ENCODE data around the gene ACY1. TPM values are rescaled to one million over a fixed set of nuclear protein-coding genes. Genes with fewer than 3 reads are reported as not detected.

ACY1 gene
- total and polyA plus RNA-seq, 10 of the 15 experiments (the other 5 are each of a cell fraction or from before 2014, with no cell fraction given): 18.5 to 42.2 (median 27.8) TPM

- no TSS peak for BruUV-seq (replicated peaks)
- Histone ChIP-seq H3K4me3 (no peak overlapping the region), H3K9me3 (replicated peaks; ENCODE audit: control insufficient read depth, insufficient read depth, low read length) (no peaks in the 10 kb centered on the region), H3K27ac (ENCODE audit: control insufficient read depth, insufficient read depth) (no peak overlapping the region), H4K20me1 (ENCODE audit: control insufficient read depth, insufficient read depth) (no peaks in the 10 kb centered on the region), H3K27me3 (replicated peaks in 1 of 2; ENCODE audit: control insufficient read depth in 2 of 2, insufficient read depth in 2 of 2, low read length in 1 of 2) (no peaks in the 10 kb centered on the region; a peak in 2 of 4 replicates), H3K79me2 (ENCODE audit: control insufficient read depth, insufficient read depth, low read length) (no peaks in the 10 kb centered on the region), H3K4me2 (ENCODE audit: control insufficient read depth, insufficient read depth) (no peak overlapping the region), H3K36me3 (ENCODE audit: control insufficient read depth in 2 of 2, insufficient read depth in 2 of 2, low read length in 1 of 2) (no peaks in the 10 kb centered on the region), H3K4me1 (ENCODE audit: control insufficient read depth, insufficient read depth, low read length) (peaks cover 6% of the 10 kb centered on the region; the same call in 1 of the 2 replicates), H3K9ac (ENCODE audit: control insufficient read depth, insufficient read depth, low read length) (no peak overlapping the region), H2AFZ (ENCODE audit: control insufficient read depth, low read depth, low read length) (no peak overlapping the region)
- 43% methylated on average over 4 of the region's 4 CpGs for WGBS (ENCODE audit: insufficient coverage, insufficient replicate concordance, low lambda C conversion rate, missing lambda C conversion rate)
- DNase-seq (ENCODE audit: low read depth, low spot score) (no peak), ATAC-seq (no peak), FAIRE-seq (no peak)
- CTCF ChIA-PET: interaction anchor here (1.3 to 1.5 kb wide), 2 partner anchors 9 to 23 kb away, joined by 4 to 6 read pairs; partner anchors contain the start of genes ABHD14B and RRP9
- RAD21 ChIA-PET (ENCODE audit: unreplicated experiment): no interaction called here
- no peak for TF ChIP-seq BACH1 (IDR thresholded peaks at IDR 0.05; ENCODE audit: borderline replicate concordance)
- TF ChIP-seq NFYB (IDR thresholded peaks at IDR 0.05; ENCODE audit: insufficient read depth, low read depth, low read length): no peak
- no peak for TF ChIP-seq RELB (IDR thresholded peaks at IDR 0.05; ENCODE audit: low read depth)
- no peak for TF ChIP-seq ETV6 (conservative IDR thresholded peaks at IDR 0.05 in 1 of 2, IDR thresholded peaks at IDR 0.05 in 1 of 2; ENCODE audit: borderline replicate concordance in 1 of 2, low read depth in 1 of 2)
- TF ChIP-seq RAD21 (IDR thresholded peaks at IDR 0.05; ENCODE audit: insufficient read depth, low read depth, low read length): no peak
- no peak for TF ChIP-seq PML (IDR thresholded peaks at IDR 0.05; ENCODE audit: low read length)
- TF ChIP-seq EP300 (IDR thresholded peaks at IDR 0.05; ENCODE audit: borderline replicate concordance in 1 of 2, control insufficient read depth in 1 of 2, low read depth in 2 of 2, low read length in 2 of 2): no peak
- TF ChIP-seq SRF (IDR thresholded peaks at IDR 0.05; ENCODE audit: low read depth in 2 of 2, low read length in 2 of 2): no peak
- no peak for TF ChIP-seq MEF2A (IDR thresholded peaks at IDR 0.05; ENCODE audit: insufficient read depth, low read depth, low read length)
- no peak for TF ChIP-seq POLR2AphosphoS5 (IDR thresholded peaks at IDR 0.05; ENCODE audit: low read length)
- TF ChIP-seq NRF1 (conservative IDR thresholded peaks at IDR 0.05; ENCODE audit: low read depth, low read length): no peak
- TF ChIP-seq POLR2AphosphoS2 (IDR thresholded peaks at IDR 0.05; ENCODE audit: low read depth, low read length): no peak
- TF ChIP-seq ESRRA (IDR thresholded peaks at IDR 0.05; ENCODE audit: low read length): no peak
- TF ChIP-seq HDAC2 (IDR thresholded peaks at IDR 0.05): no peak
- no peak for TF ChIP-seq IRF4 (IDR thresholded peaks at IDR 0.05; ENCODE audit: low read depth, low read length)
- POLR2A ChIA-PET: no interaction called here
- intact Hi-C loops (cut with micrococcal nuclease; ENCODE audit: unreplicated experiment): no loop called here
- SMC1A ChIA-PET (ENCODE audit: uncharacterized antibody, unreplicated experiment): interaction anchor here (1.2 to 1.5 kb wide), 2 partner anchors 11 to 14 kb away, joined by 3 to 4 read pairs; partner anchors contain the start of gene ABHD14A
- in situ Hi-C loops (cut with MboI): no loop called here
Observed at GRCh38 chr3:51964521-51964920, 18.8 kb upstream of the ACY1 start.

All from GM12878 (cell line).